GM10266 (cell line): ENCODE results near the gene FARS2.
"Not testable (repeated sequence)": the region's sequence is repeated elsewhere in the genome, so short reads cannot be mapped to it uniquely, and the experiment has no call there.

Experiments used
- DNase-seq: peaks from one replicate; pipeline ENCODE4 v3.0.0; 2012; ENCODE audit errors: extremely low spot score
- CTCF ChIP-seq: IDR thresholded peaks from 2 replicates; pipeline ENCODE4 v1.5.1; 2012; ENCODE audit warnings: mild to moderate bottlenecking, low read depth; ENCODE audit not compliant: control insufficient read depth, insufficient read depth; ENCODE audit errors: missing control alignments

FARS2 gene

DNA sequence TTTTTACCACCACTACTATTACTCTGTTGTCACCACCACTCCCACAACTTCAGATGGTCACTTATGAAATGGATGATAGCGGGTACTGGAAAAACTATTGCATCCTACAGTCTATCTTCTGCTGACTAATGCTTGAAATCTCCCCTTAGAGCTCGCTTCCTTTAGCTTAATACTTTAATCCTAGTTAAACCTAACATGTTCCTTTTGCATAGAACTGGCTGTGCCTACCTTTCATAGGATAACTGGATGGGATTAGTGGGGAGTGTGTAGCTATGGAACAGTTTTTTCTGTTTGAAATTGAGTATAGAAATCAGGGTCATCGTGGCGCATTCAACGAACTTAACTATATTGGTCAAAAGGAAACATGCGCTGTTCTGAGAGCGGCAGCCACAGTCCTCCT lies 294.7 kb downstream of the FARS2 start:
- DNase-seq, result no peak

DNA sequence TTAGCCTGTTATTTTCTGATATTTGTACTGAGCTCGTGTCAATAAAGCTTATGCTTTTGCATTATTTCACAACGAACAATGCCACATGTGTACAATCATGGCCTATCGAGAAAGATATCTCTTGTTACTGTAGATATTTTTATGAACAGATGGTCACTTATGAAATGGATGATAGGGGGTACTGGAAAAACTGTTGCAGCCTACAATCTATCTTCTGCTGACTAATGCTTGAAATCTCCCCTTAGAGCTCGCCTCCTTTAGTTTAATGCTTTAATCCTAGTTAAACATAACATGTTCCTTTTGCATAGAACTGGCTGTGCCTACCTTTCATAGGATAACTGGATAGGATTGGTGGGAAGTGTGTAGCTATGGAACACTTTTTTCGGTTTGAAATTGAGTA lies 296.2 kb downstream of the FARS2 start:
- no peak for TF ChIP-seq CTCF
- DNase-seq, result no peak

More for the DNA sequence above, 294.7 kb downstream of the FARS2 start:
- no peak for TF ChIP-seq CTCF

GRCh38 chr6:5559651-5560050 lies 298.3 kb downstream of the FARS2 start:
- no peak for TF ChIP-seq CTCF
- no peak for DNase-seq

GRCh38 chr6:5562277-5562676 lies 301.0 kb downstream of the FARS2 start:
- no peak for DNase-seq

GRCh38 chr6:5563086-5563485 lies 301.8 kb downstream of the FARS2 start:
- no peak for TF ChIP-seq CTCF
- no peak for DNase-seq

More at GRCh38 chr6:5562277-5562676, 301.0 kb downstream of the FARS2 start:
- TF ChIP-seq CTCF, result no peak

DNA sequence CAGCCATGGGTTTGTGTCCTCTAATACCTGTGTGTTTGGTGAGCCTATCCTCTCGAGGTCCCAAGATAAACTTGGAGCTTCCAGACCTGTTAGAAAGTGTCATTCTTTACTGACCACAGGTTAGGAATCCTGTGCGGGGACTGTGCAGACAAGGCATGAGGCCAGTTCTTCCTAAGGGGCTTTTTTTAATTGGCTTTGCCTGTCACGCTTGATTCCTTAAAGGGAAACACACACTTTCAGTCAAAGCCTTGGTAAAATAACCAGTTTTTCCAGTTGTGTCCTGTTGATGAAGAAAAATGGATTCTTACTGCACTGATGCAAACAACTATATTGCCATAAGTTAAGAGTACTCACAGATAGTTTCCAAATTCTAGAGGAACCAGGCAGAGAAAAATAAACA lies 303.4 kb downstream of the FARS2 start:
- not testable (repeated sequence) for DNase-seq

DNA sequence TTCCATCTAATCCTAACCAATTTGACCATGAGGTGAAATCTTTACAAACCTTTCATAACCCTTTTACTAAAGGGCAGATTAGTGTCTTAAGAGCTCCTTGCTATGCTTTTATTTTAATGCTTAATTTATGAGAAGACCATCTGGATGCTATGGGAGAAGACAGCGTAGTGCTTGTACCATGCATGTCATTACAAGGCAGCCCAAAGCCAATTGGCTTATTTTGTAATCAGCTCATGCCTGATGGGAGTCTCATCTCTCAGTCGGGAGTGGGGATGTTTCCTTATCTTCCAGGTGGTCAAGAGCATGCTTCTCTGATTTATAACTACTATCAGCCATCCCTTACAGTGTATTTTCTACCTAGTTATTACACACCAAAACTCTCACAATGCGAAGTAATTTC lies 304.7 kb downstream of the FARS2 start:
- no peak for TF ChIP-seq CTCF
- DNase-seq, result no peak

- no peak for TF ChIP-seq CTCF
- DNase-seq, result no peak
Observed at GRCh38 chr6:5566718-5567117, 305.4 kb downstream of the FARS2 start.
